Sigmoid colon (tissue), 4 donors: Measurements from ENCODE around the gene VPS18.

Experiments
- EP300 ChIP-seq, 4 donors: sonication (generic); formaldehyde crosslinking; IDR thresholded peaks; one replicate each; pipeline ENCODE4 v1.6.1; 2017; ENCODE audit warnings: antibody characterized with exemption in 4 of 4
- POLR2A ChIP-seq, 2 donors: fragments of 450-650 bp; IDR thresholded peaks; one replicate each; pipeline ENCODE4 v1.6.1; 2016; ENCODE audit warnings: antibody characterized with exemption in 2 of 2, mild to moderate bottlenecking in 2 of 2, moderate library complexity in 2 of 2
- TF ChIP-seq, protein P1 (sequence below), 4 experiments: fragments of 450-650 bp in 3 of 4; fragments of 200-600 bp in 1 of 4; IDR thresholded peaks; one replicate each; pipeline ENCODE4 v1.5.1; 2016 to 2019; ENCODE audit warnings: antibody characterized with exemption in 4 of 4, mild to moderate bottlenecking in 3 of 4, moderate library complexity in 2 of 4

DNA sequence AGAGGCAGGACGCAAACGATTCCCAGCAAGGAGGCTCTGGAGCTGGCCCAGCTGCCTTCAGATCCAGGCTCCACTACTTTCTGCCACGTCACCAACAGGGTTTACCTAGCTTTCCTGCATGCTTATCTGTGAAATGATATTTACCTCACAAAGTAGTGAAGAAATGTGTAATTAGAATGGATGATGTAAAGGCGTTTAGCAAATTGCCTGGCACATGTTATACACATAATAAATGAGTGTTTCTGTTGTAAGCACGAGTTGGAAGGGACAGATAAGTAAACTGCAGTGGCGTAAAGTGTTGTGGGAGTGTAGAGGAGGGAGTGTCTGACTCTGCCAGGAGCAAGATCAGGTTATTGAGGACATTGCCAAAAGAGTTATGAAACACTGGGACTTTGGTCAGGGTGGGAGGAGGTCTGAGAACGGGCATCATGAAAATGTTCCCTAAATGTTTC is 55.5 kb downstream of the VPS18 start:
- TF ChIP-seq, protein P1, sequence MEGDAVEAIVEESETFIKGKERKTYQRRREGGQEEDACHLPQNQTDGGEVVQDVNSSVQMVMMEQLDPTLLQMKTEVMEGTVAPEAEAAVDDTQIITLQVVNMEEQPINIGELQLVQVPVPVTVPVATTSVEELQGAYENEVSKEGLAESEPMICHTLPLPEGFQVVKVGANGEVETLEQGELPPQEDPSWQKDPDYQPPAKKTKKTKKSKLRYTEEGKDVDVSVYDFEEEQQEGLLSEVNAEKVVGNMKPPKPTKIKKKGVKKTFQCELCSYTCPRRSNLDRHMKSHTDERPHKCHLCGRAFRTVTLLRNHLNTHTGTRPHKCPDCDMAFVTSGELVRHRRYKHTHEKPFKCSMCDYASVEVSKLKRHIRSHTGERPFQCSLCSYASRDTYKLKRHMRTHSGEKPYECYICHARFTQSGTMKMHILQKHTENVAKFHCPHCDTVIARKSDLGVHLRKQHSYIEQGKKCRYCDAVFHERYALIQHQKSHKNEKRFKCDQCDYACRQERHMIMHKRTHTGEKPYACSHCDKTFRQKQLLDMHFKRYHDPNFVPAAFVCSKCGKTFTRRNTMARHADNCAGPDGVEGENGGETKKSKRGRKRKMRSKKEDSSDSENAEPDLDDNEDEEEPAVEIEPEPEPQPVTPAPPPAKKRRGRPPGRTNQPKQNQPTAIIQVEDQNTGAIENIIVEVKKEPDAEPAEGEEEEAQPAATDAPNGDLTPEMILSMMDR (IDR thresholded peaks at IDR 0.05), result no peak
- TF ChIP-seq POLR2A (IDR thresholded peaks at IDR 0.05) (no peak), EP300 (IDR thresholded peaks at IDR 0.05) (no peak)
